Measurements from ENCODE around the gene ADPRHL1. TPM values are rescaled to one million over a fixed set of nuclear protein-coding genes. Genes with fewer than 3 reads are reported as not detected.

The ADPRHL1 gene
- polyA plus RNA-seq, 5 donors = 1.1 to 12.4 (median 1.2) TPM

GRCh38 chr13:113432506-113433270, 20.6 kb downstream of the ADPRHL1 start:
- no peak for DNase-seq

GRCh38 chr13:113431171-113431570, 22.1 kb downstream of the ADPRHL1 start:
- DNase-seq = no peak

GRCh38 chr13:113430378-113431110, 22.7 kb downstream of the ADPRHL1 start:
- no peak for DNase-seq

- no peak for DNase-seq
Observed at GRCh38 chr13:113429608-113429985, 23.7 kb downstream of the ADPRHL1 start.

GRCh38 chr13:113428871-113429607, 24.2 kb downstream of the ADPRHL1 start:
- DNase-seq = no peak

GRCh38 chr13:113428469-113428865, 24.8 kb downstream of the ADPRHL1 start:
- no peak for DNase-seq

- no peak for DNase-seq
Observed at GRCh38 chr13:113427562-113428468, 25.5 kb downstream of the ADPRHL1 start.

- no peak for DNase-seq
Observed at GRCh38 chr13:113426591-113426986, 26.7 kb downstream of the ADPRHL1 start.

GRCh38 chr13:113425941-113426590, 27.2 kb downstream of the ADPRHL1 start:
- no peak for DNase-seq

- no peak for DNase-seq
Observed at GRCh38 chr13:113423520-113424163, 29.6 kb downstream of the ADPRHL1 start.

- DNase-seq = no peak
Observed at GRCh38 chr13:113422807-113423519, 30.3 kb downstream of the ADPRHL1 start.

GRCh38 chr13:113421673-113422270, 31.5 kb downstream of the ADPRHL1 start:
- DNase-seq = peak; percentile 80 to 83

- no peak for DNase-seq
Observed at GRCh38 chr13:113420833-113421600, 32.3 kb downstream of the ADPRHL1 start.

GRCh38 chr13:113420232-113420631, 33.1 kb downstream of the ADPRHL1 start:
- DNase-seq = no peak

- no peak for DNase-seq
Observed at GRCh38 chr13:113419531-113420193, 33.6 kb downstream of the ADPRHL1 start.

GRCh38 chr13:113418722-113419049, 34.6 kb downstream of the ADPRHL1 start:
- DNase-seq = no peak

- DNase-seq = no peak
Observed at GRCh38 chr13:113417836-113418721, 35.2 kb downstream of the ADPRHL1 start.

Data from right lung (tissue), 5 donors.